DOHH2 (cell line): Measurements from ENCODE around the gene UBXN6.

ENCODE experiments used
- EZH2phosphoT487 ChIP-seq: fragments of 200-600 bp; sonication (generic); IDR thresholded peaks from 2 replicates; pipeline ENCODE4 v1.6.1; 2017; ENCODE audit warnings: borderline replicate concordance, mild to moderate bottlenecking, antibody characterized with exemption, low read length, moderate library complexity, mixed read lengths
- TF ChIP-seq, protein P1 (sequence below): fragments of 200-600 bp; sonication (generic); IDR thresholded peaks from one replicate; pipeline ENCODE4 v1.5.1; 2014; ENCODE audit warnings: antibody characterized with exemption, mild to moderate bottlenecking, low read depth, low read length; ENCODE audit not compliant: poor library complexity, severe bottlenecking

DNA sequence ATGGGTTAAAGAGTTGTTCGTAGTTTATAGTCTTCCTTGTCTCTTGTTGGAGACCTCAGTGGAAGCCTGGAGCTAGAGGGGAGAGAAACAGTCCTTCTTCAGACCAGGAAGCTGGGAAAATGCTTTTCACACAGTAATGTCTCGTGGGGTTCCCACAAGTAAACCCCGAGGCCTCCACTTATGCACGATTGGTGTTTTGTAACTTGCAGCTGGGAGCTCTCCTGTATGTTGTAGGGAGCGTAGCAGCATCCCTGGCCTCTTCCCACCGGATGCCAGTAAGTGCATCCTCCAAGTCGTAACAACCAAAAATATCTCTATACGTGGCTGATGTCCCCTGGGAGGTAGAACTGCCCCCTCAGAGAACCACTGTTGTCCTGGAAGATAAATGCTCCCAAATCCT is 51.6 kb downstream of the UBXN6 start:
- TF ChIP-seq, protein P1, sequence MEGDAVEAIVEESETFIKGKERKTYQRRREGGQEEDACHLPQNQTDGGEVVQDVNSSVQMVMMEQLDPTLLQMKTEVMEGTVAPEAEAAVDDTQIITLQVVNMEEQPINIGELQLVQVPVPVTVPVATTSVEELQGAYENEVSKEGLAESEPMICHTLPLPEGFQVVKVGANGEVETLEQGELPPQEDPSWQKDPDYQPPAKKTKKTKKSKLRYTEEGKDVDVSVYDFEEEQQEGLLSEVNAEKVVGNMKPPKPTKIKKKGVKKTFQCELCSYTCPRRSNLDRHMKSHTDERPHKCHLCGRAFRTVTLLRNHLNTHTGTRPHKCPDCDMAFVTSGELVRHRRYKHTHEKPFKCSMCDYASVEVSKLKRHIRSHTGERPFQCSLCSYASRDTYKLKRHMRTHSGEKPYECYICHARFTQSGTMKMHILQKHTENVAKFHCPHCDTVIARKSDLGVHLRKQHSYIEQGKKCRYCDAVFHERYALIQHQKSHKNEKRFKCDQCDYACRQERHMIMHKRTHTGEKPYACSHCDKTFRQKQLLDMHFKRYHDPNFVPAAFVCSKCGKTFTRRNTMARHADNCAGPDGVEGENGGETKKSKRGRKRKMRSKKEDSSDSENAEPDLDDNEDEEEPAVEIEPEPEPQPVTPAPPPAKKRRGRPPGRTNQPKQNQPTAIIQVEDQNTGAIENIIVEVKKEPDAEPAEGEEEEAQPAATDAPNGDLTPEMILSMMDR, result no peak
- TF ChIP-seq EZH2phosphoT487, result no peak
